ENCODE measurements around the gene RHO.

DNA sequence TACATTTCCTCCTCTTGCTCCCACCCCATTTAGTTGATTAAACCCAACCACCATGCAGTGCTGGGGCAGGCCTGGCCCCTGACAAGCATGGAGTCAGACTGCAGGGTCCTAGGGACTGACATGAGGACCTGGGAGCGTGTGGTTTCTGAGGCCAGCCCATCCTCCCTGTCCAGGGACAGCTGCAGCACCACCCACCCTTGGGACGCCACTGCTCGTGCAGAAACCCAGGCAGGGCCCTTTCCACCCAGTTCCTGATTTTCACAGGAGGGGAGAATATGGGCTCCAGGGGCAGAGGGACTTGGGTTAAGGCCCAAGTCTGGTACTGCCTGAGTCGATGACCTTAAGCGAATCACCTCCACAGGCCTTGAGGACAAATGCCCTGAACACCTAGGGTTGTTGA, 54.4 kb downstream of the RHO start:
- TF ChIP-seq, protein P1, sequence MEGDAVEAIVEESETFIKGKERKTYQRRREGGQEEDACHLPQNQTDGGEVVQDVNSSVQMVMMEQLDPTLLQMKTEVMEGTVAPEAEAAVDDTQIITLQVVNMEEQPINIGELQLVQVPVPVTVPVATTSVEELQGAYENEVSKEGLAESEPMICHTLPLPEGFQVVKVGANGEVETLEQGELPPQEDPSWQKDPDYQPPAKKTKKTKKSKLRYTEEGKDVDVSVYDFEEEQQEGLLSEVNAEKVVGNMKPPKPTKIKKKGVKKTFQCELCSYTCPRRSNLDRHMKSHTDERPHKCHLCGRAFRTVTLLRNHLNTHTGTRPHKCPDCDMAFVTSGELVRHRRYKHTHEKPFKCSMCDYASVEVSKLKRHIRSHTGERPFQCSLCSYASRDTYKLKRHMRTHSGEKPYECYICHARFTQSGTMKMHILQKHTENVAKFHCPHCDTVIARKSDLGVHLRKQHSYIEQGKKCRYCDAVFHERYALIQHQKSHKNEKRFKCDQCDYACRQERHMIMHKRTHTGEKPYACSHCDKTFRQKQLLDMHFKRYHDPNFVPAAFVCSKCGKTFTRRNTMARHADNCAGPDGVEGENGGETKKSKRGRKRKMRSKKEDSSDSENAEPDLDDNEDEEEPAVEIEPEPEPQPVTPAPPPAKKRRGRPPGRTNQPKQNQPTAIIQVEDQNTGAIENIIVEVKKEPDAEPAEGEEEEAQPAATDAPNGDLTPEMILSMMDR (conservative IDR thresholded peaks at IDR 0.05; ENCODE audit: low read length): no peak
- no peak for TF ChIP-seq EZH2phosphoT487 (IDR thresholded peaks at IDR 0.05; ENCODE audit: borderline replicate concordance)
